ENCODE measurements around the gene CDK18. TPM values are rescaled to one million over a fixed set of nuclear protein-coding genes. Genes with fewer than 3 reads are reported as not detected.
A peak's percentile ranks its signal among the peaks of the same experiment; 100 is the strongest.

The CDK18 gene
- total and polyA plus RNA-seq, 2 of the 8 experiments (the other 6 are each of a cell fraction or from before 2014, with no cell fraction given) = 31.2 to 44.0 TPM

- H3K27ac ChIP-seq (ENCODE audit: low read depth, low read length) = no peak overlapping the region
- no peak overlapping the region for H2AFZ ChIP-seq (ENCODE audit: low read length)
- H3K23me2 ChIP-seq (ENCODE audit: low read depth, low read length) = no peaks in the 10 kb centered on the region
- no peak overlapping the region for H2BK20ac ChIP-seq (ENCODE audit: low read length)
- peaks cover 1 to 6% of the 10 kb centered on the region in 2 experiments for H4K20me1 ChIP-seq (replicated peaks in 1 of 2; ENCODE audit: control insufficient read depth in 1 of 2, insufficient read depth in 2 of 2, low read length in 2 of 2)
- no peak overlapping the region for H3K14ac ChIP-seq (ENCODE audit: insufficient read length)
- no peaks in the 10 kb centered on the region; a peak in 2 of 7 replicates for H3K4me1 ChIP-seq (replicated peaks in 1 of 4; ENCODE audit: control insufficient read depth in 3 of 4, insufficient read depth in 4 of 4, low read length in 3 of 4)
- no peak overlapping the region for H4K8ac ChIP-seq (ENCODE audit: extremely low read depth, insufficient read depth, low read length)
- CTCF ChIA-PET (ENCODE audit: partially characterized antibody) = interaction anchor here (0.7 to 47.3 kb wide), 10 partner anchors 9 to 174 kb away, joined by 3 to 1626 read pairs (median 4); partner anchors contain the start of gene CDK18
- 94% methylated on average over 10 of the region's 10 CpGs; no CpG with 5 or more reads in 1 of the 2 experiments for WGBS, 2 experiments (ENCODE audit: extremely low coverage in 1 of 2, insufficient coverage in 1 of 2, insufficient read length in 1 of 2, insufficient replicate concordance in 2 of 2, low coverage in 1 of 2, low lambda C conversion rate in 2 of 2, missing lambda C conversion rate in 1 of 2)
- no peak overlapping the region for H3K4me2 ChIP-seq (ENCODE audit: insufficient read depth in 1 of 2, low read depth in 2 of 2, low read length in 2 of 2)
- no peak overlapping the region for H3K9ac ChIP-seq (replicated peaks in 1 of 4; ENCODE audit: extremely low read depth in 1 of 4, low read depth in 3 of 4, low read length in 3 of 4)
- no peak overlapping the region for H2BK5ac ChIP-seq (ENCODE audit: low read depth, low read length)
- no peak overlapping the region for H3K4ac ChIP-seq (replicated peaks; ENCODE audit: insufficient read length, low read depth, low read length)
- H2BK120ac ChIP-seq (replicated peaks; ENCODE audit: low read depth, low read length) = no peak overlapping the region
- H3K4me3 ChIP-seq (ENCODE audit: extremely low read depth in 1 of 4, insufficient read depth in 2 of 4, low read depth in 3 of 4, low read length in 4 of 4) = no peak overlapping the region
- H3K79me2 ChIP-seq (ENCODE audit: control insufficient read depth in 1 of 2, insufficient read depth in 2 of 2, low read length in 2 of 2) = no peaks in the 10 kb centered on the region
- H3K79me1 ChIP-seq (ENCODE audit: low read depth, low read length) = no peaks in the 10 kb centered on the region
- POLR2A ChIA-PET (ENCODE audit: partially characterized antibody) = interaction anchor here (0.9 to 1.6 kb wide), 3 partner anchors 12 to 41 kb away, joined by 3 to 5 read pairs (median 3); no protein-coding TSS in a partner anchor
- H3K18ac ChIP-seq (ENCODE audit: extremely low read depth, low read length) = no peak overlapping the region
- FAIRE-seq (no peak), DNase-seq (ENCODE audit: low read depth in 1 of 2, low spot score in 2 of 2) (peak in 1 of 2 experiments; percentile 28)
- H2AK5ac ChIP-seq (ENCODE audit: low read depth, low read length) = 0 out of 2 replicates have a peak overlapping the region, but pooled peaks have one; percentile 95
- no peak overlapping the region for H3K56ac ChIP-seq (replicated peaks; ENCODE audit: insufficient read length, low read depth, low read length)
- peaks cover 0 to 4% of the 10 kb centered on the region in 2 experiments; a peak in 1 of 4 replicates for H3K9me3 ChIP-seq (ENCODE audit: insufficient read depth in 2 of 2, low read depth in 1 of 2, low read length in 1 of 2)
- H4K5ac ChIP-seq (ENCODE audit: insufficient read length, low read depth, low read length) = no peak overlapping the region
- no peak overlapping the region for H2BK15ac ChIP-seq (ENCODE audit: low read length)
- no peak overlapping the region for H2BK12ac ChIP-seq (ENCODE audit: low read depth, low read length)
- H3K23ac ChIP-seq (ENCODE audit: insufficient read length) = no peak overlapping the region
- H4K91ac ChIP-seq (replicated peaks; ENCODE audit: insufficient read length, low read length) = no peak overlapping the region
- TF ChIP-seq, protein P1, sequence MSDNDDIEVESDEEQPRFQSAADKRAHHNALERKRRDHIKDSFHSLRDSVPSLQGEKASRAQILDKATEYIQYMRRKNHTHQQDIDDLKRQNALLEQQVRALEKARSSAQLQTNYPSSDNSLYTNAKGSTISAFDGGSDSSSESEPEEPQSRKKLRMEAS (IDR thresholded peaks at IDR 0.05) = no peak
- TF ChIP-seq EP300 (IDR thresholded peaks at IDR 0.05; ENCODE audit: borderline replicate concordance in 1 of 2, low read depth in 2 of 2, low read length in 2 of 2) (no peak), KDM1A (IDR thresholded peaks at IDR 0.05; ENCODE audit: borderline replicate concordance, low read length) (no peak), SRF (IDR thresholded peaks at IDR 0.05; ENCODE audit: low read depth, low read length) (no peak), MAFK (IDR thresholded peaks at IDR 0.05; ENCODE audit: low read depth, low read length) (no peak), JUN (IDR thresholded peaks at IDR 0.05; ENCODE audit: low read depth, low read length) (no peak)
- TF ChIP-seq, protein P2, sequence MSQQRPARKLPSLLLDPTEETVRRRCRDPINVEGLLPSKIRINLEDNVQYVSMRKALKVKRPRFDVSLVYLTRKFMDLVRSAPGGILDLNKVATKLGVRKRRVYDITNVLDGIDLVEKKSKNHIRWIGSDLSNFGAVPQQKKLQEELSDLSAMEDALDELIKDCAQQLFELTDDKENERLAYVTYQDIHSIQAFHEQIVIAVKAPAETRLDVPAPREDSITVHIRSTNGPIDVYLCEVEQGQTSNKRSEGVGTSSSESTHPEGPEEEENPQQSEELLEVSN (IDR thresholded peaks at IDR 0.05) = no peak
- peaks cover 0 to 20% (median 17%) of the 10 kb centered on the region in 4 experiments; a peak in 6 of 7 replicates for H3K27me3 ChIP-seq (replicated peaks in 1 of 4; ENCODE audit: control insufficient read depth in 3 of 4, extremely low read depth in 1 of 4, insufficient read depth in 3 of 4, low read length in 3 of 4)
- no peaks in the 10 kb centered on the region for H3K36me3 ChIP-seq (ENCODE audit: control insufficient read depth in 2 of 4, insufficient read depth in 4 of 4, low read length in 3 of 4)
Measured at GRCh38 chr1:205537386-205538018, 33.0 kb downstream of the CDK18 start.
